ENCODE data around the gene NEU2. TPM values are rescaled to one million over a fixed set of nuclear protein-coding genes. Genes with fewer than 3 reads are reported as not detected.

Gene NEU2
- total RNA-seq, 2 donors from 2014 or later: not detected

GRCh38 chr2:233055362-233055761 lies 22.9 kb downstream of the NEU2 start:
- H3K27me3 ChIP-seq: no peaks in the 10 kb centered on the region
- no peaks in the 10 kb centered on the region for H3K36me3 ChIP-seq (replicated peaks in 1 of 2; ENCODE audit: insufficient read depth in 1 of 2, low read depth in 2 of 2)
- no peaks in the 10 kb centered on the region for H3K9me3 ChIP-seq
- H3K4me1 ChIP-seq: peaks cover 5% of the 10 kb centered on the region
- ATAC-seq: no peak
- WGBS, 2 donors: 69% methylated on average over 2 of the region's 2 CpGs
- no peak overlapping the region for H3K27ac ChIP-seq
- H3K4me3 ChIP-seq: no peak overlapping the region
- intact Hi-C loops (cut with DNase I): loop anchor here (10.0 kb wide), 1 partner anchor 451 kb away; no protein-coding TSS in a partner anchor
- TF ChIP-seq, protein P1, sequence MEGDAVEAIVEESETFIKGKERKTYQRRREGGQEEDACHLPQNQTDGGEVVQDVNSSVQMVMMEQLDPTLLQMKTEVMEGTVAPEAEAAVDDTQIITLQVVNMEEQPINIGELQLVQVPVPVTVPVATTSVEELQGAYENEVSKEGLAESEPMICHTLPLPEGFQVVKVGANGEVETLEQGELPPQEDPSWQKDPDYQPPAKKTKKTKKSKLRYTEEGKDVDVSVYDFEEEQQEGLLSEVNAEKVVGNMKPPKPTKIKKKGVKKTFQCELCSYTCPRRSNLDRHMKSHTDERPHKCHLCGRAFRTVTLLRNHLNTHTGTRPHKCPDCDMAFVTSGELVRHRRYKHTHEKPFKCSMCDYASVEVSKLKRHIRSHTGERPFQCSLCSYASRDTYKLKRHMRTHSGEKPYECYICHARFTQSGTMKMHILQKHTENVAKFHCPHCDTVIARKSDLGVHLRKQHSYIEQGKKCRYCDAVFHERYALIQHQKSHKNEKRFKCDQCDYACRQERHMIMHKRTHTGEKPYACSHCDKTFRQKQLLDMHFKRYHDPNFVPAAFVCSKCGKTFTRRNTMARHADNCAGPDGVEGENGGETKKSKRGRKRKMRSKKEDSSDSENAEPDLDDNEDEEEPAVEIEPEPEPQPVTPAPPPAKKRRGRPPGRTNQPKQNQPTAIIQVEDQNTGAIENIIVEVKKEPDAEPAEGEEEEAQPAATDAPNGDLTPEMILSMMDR (IDR thresholded peaks at IDR 0.05): no peak
- no peak for TF ChIP-seq POLR2A (IDR thresholded peaks at IDR 0.05)
- no peak for DNase-seq

- intact Hi-C loops (cut with DNase I): loop anchor here (10.0 kb wide), 1 partner anchor 452 kb away; no protein-coding TSS in a partner anchor
- no peak for DNase-seq
- WGBS, 2 donors: 58 to 78% methylated on average over 6 of the region's 6 CpGs
These were observed 24.6 kb downstream of the NEU2 start for GRCh38 chr2:233056961-233057605.

DNA sequence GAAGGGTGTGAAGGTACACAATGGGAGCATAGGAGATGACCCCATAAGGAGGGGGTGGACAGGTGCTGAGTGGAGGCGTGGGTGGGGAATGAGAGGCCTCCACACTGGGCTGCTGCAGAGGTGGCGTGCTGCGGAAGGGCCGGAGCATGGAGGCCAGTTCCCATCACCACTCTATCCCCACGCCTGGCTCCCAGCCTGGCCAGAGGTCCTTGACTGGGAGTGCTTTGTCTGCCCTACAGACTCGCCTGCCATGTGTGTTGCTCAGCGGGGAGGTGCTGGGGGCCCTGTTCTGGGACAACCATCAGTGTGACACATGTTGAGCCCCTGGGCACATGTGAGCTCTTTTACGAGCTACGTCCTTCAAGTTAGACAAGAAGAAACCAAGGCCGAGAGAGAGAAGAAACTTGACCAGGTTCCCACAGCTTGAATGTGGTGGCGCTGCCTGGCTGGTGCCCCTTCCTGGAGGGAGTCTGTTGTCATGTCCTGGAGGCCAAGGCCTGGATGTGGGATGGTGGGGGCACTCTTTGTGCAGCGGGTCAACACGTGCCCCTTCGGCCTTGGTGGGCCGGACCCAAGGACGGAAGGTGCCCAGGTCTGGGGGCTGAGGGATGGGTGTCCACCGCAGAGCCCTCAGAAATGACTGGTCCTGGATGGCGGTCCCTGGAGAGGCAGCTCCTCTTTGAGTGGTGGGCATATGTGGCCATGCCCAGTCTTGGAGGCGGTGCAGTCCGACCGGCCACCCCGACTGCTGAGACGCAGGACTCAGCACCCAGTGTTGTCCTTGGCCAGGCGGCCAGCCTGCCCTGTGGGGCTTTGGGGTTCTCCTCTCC lies 26.5 kb downstream of the NEU2 start:
- no peaks in the 10 kb centered on the region for H3K27me3 ChIP-seq
- ATAC-seq (no peak), DNase-seq (no peak)
- H3K4me3 ChIP-seq: no peak overlapping the region
- H3K4me1 ChIP-seq: peaks cover 3% of the 10 kb centered on the region
- no peaks in the 10 kb centered on the region for H3K9me3 ChIP-seq
- H3K27ac ChIP-seq: no peak overlapping the region
- intact Hi-C loops (cut with DNase I): loop anchor here (10.0 kb wide), 1 partner anchor 454 kb away; no protein-coding TSS in a partner anchor
- TF ChIP-seq POLR2A (IDR thresholded peaks at IDR 0.05): no peak
- H3K36me3 ChIP-seq (replicated peaks in 1 of 2; ENCODE audit: insufficient read depth in 1 of 2, low read depth in 2 of 2): no peaks in the 10 kb centered on the region
- WGBS, 2 donors: 82 to 87% methylated on average over 12 to 24 of the region's 24 CpGs

More at GRCh38 chr2:233056961-233057605, 24.6 kb downstream of the NEU2 start:
- Histone ChIP-seq H3K4me3 (no peak overlapping the region), H3K27ac (no peak overlapping the region), H3K9me3 (no peaks in the 10 kb centered on the region), H3K27me3 (no peaks in the 10 kb centered on the region), H3K4me1 (peaks cover 5% of the 10 kb centered on the region), H3K36me3 (replicated peaks in 1 of 2; ENCODE audit: insufficient read depth in 1 of 2, low read depth in 2 of 2) (no peaks in the 10 kb centered on the region)
- TF ChIP-seq, protein P1 (IDR thresholded peaks at IDR 0.05): no peak
- TF ChIP-seq POLR2A (IDR thresholded peaks at IDR 0.05): no peak
- no peak for ATAC-seq

- no peak for ATAC-seq
- TF ChIP-seq POLR2A (IDR thresholded peaks at IDR 0.05): no peak
- TF ChIP-seq, protein P1 (IDR thresholded peaks at IDR 0.05): no peak
- H3K36me3 ChIP-seq (replicated peaks in 1 of 2; ENCODE audit: insufficient read depth in 1 of 2, low read depth in 2 of 2): no peaks in the 10 kb centered on the region
- 59% methylated on average over 7 of the region's 7 CpGs; no CpG with 5 or more reads in 1 of the 2 donors for WGBS, 2 donors
- H3K9me3 ChIP-seq: no peaks in the 10 kb centered on the region
- no peak overlapping the region for H3K4me3 ChIP-seq
- H3K27ac ChIP-seq: peak overlapping the region in 2 of 4 donors; percentile 59 to 67
- DNase-seq: no peak
- no peaks in the 10 kb centered on the region for H3K4me1 ChIP-seq
- intact Hi-C loops (cut with DNase I): loop anchor here (10.0 kb wide), 1 partner anchor 455 kb away; no protein-coding TSS in a partner anchor
- H3K27me3 ChIP-seq: no peaks in the 10 kb centered on the region
These were observed 27.0 kb downstream of the NEU2 start for GRCh38 chr2:233059547-233059796.

- H3K36me3 ChIP-seq (replicated peaks in 1 of 2; ENCODE audit: insufficient read depth in 1 of 2, low read depth in 2 of 2): no peaks in the 10 kb centered on the region
- H3K27ac ChIP-seq: peak within 1 kb of the TSS in 2 of 4 donors; percentile 59 to 67
- TF ChIP-seq POLR2A (IDR thresholded peaks at IDR 0.05): peak in 2 of 3 donors; percentile 40 to 59
- TF ChIP-seq, protein P1 (IDR thresholded peaks at IDR 0.05): no peak
- WGBS, 2 donors: 34 to 73% methylated on average over 10 to 26 of the region's 26 CpGs
- intact Hi-C loops (cut with DNase I): loop anchor here (10.0 kb wide), 1 partner anchor 455 kb away; no protein-coding TSS in a partner anchor
- DNase-seq (peak in 2 of 4 donors; percentile 28 to 64), ATAC-seq (peak; percentile 7)
- no peaks in the 10 kb centered on the region for H3K4me1 ChIP-seq
- no peak within 1 kb of the TSS for H3K4me3 ChIP-seq
- no peaks in the 10 kb centered on the region for H3K27me3 ChIP-seq
- no peaks in the 10 kb centered on the region for H3K9me3 ChIP-seq
These were observed 27.5 kb downstream of the NEU2 start, which contains the start of gene INPP5D for GRCh38 chr2:233059797-233060500. TSS of gene INPP5D (plus strand) at chr2:233060342. CDS start at chr2:233060479, 137 bp downstream.
